Gastrocnemius medialis (tissue), 4 donors: ENCODE results near the gene PTPRR.

Experiments used
- CTCF ChIP-seq, 5 experiments: fragments of 450-650 bp in 3 of 5; fragments of 200-600 bp in 2 of 5; sonication (generic) in 2 of 5; IDR thresholded peaks in 4 of 5; conservative IDR thresholded peaks in 1 of 5; 1 replicate in 4 of 5; 2 replicates in 1 of 5; pipeline ENCODE4 v1.5.1; 2016 to 2019; ENCODE audit warnings: antibody characterized with exemption in 5 of 5, mild to moderate bottlenecking in 3 of 5, moderate library complexity in 3 of 5
- POLR2A ChIP-seq, 2 donors: fragments of 450-650 bp; IDR thresholded peaks; one replicate each; pipeline ENCODE4 v1.6.1; 2017; ENCODE audit warnings: antibody characterized with exemption in 2 of 2, mild to moderate bottlenecking in 2 of 2, moderate library complexity in 2 of 2

GRCh38 chr12:70794131-70794530, 126.4 kb downstream of the PTPRR start:
- TF ChIP-seq CTCF (IDR thresholded peaks at IDR 0.05 in 4 of 5, conservative IDR thresholded peaks at IDR 0.05 in 1 of 5) (no peak), POLR2A (IDR thresholded peaks at IDR 0.05) (no peak)
